ENCODE results near the gene PDE6D. TPM values are rescaled to one million over a fixed set of nuclear protein-coding genes. Genes with fewer than 3 reads are reported as not detected.
A peak's percentile ranks its signal among the peaks of the same experiment; 100 is the strongest.

PDE6D gene
- total and polyA plus RNA-seq, 2 of the 13 experiments (the other 11 are each of a cell fraction or from before 2014, with no cell fraction given): 14.1 to 23.2 TPM

DNA sequence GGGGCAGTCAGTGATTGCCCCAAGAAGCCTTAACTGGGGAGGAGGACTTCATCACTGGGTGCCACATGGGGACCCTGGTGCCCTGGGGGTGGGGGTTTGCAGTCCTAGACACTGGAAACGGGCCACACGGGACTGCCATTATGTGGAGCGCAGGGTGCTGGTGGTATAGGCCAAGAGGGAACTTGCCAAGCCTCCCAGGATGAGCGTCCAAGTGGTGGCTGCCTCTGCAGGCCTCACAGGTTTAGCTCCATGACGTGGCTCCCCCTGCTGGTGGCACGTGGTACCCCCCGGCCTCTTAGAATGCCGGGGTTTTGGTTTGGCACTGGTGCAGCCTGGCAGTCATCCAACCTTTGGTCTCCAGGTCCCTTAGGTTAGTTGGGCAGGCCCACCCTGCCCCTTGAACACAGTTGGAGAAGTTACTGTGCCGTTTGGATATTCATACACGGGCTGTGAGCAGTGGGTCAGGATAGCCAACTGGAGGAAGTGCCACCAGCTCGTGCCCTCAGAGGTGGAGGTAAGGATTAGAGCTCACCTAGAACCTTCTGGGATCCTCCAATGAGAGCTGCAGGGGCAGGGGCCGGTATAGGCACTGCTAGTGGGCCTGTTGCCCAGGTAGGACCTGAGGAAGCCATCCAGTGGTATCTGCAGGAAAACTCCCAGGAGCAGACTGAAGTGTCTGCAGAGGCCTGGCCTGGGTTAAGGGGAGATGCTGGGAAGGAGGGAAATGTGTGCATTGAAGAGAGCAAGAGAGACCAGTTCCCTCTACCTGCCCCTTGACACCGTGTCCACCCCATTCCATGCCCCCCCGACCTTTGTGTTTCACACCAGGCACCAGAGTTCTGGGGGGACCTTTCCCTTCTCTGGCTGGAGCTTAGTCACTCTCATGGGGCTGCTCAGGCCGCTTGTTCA lies 67.1 kb downstream of the PDE6D start (continued):
- TF ChIP-seq, protein P1, sequence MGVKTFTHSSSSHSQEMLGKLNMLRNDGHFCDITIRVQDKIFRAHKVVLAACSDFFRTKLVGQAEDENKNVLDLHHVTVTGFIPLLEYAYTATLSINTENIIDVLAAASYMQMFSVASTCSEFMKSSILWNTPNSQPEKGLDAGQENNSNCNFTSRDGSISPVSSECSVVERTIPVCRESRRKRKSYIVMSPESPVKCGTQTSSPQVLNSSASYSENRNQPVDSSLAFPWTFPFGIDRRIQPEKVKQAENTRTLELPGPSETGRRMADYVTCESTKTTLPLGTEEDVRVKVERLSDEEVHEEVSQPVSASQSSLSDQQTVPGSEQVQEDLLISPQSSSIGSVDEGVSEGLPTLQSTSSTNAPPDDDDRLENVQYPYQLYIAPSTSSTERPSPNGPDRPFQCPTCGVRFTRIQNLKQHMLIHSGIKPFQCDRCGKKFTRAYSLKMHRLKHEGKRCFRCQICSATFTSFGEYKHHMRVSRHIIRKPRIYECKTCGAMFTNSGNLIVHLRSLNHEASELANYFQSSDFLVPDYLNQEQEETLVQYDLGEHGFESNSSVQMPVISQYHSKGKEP (CRISPR knock-in tag; IDR thresholded peaks at IDR 0.05): 0 out of 2 replicates have a peak, but pooled peaks have one; percentile 55
- TF ChIP-seq ZNF292 (CRISPR knock-in tag; IDR thresholded peaks at IDR 0.05; ENCODE audit: borderline replicate concordance, low read depth): 0 out of 2 replicates have a peak, but pooled peaks have one; percentile 65
- no peak for TF ChIP-seq PHF5A (CRISPR knock-in tag; IDR thresholded peaks at IDR 0.05; ENCODE audit: low read depth, unreplicated experiment)
- TF ChIP-seq THAP11 (CRISPR knock-in tag; IDR thresholded peaks at IDR 0.05): peak; percentile 39; the same call in 1 of the 2 replicates
- 0 out of 2 replicates have a peak, but pooled peaks have one; percentile 35 for TF ChIP-seq HHEX (CRISPR knock-in tag; IDR thresholded peaks at IDR 0.05)
- TF ChIP-seq, protein P2, sequence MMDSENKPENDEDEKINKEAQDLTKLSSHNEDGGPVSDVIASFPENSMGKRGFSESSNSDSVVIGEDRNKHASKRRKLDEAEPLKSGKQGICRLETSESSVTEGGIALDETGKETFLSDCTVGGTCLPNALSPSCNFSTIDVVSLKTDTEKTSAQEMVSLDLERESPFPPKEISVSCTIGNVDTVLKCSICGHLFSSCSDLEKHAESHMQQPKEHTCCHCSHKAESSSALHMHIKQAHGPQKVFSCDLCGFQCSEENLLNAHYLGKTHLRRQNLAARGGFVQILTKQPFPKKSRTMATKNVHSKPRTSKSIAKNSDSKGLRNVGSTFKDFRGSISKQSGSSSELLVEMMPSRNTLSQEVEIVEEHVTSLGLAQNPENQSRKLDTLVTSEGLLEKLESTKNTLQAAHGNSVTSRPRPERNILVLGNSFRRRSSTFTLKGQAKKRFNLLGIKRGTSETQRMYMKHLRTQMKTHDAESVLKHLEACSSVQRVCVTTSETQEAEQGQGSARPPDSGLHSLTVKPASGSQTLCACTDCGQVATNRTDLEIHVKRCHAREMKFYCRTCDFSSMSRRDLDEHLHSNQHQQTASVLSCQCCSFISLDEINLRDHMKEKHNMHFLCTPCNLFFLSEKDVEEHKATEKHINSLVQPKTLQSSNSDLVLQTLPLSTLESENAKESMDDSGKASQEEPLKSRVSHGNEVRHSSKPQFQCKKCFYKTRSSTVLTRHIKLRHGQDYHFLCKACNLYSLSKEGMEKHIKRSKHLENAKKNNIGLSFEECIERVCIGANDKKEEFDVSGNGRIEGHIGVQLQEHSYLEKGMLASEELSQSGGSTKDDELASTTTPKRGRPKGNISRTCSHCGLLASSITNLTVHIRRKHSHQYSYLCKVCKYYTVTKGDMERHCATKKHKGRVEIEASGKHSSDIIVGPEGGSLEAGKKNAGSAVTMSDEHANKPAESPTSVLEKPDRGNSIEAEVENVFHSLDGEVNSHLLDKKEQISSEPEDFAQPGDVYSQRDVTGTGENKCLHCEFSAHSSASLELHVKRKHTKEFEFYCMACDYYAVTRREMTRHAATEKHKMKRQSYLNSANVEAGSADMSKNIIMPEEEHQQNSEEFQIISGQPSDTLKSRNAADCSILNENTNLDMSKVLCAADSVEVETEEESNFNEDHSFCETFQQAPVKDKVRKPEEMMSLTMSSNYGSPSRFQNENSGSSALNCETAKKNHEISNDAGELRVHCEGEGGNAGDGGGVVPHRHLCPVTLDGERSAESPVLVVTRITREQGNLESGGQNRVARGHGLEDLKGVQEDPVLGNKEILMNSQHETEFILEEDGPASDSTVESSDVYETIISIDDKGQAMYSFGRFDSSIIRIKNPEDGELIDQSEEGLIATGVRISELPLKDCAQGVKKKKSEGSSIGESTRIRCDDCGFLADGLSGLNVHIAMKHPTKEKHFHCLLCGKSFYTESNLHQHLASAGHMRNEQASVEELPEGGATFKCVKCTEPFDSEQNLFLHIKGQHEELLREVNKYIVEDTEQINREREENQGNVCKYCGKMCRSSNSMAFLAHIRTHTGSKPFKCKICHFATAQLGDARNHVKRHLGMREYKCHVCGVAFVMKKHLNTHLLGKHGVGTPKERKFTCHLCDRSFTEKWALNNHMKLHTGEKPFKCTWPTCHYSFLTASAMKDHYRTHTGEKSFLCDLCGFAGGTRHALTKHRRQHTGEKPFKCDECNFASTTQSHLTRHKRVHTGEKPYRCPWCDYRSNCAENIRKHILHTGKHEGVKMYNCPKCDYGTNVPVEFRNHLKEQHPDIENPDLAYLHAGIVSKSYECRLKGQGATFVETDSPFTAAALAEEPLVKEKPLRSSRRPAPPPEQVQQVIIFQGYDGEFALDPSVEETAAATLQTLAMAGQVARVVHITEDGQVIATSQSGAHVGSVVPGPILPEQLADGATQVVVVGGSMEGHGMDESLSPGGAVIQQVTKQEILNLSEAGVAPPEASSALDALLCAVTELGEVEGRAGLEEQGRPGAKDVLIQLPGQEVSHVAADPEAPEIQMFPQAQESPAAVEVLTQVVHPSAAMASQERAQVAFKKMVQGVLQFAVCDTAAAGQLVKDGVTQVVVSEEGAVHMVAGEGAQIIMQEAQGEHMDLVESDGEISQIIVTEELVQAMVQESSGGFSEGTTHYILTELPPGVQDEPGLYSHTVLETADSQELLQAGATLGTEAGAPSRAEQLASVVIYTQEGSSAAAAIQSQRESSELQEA (CRISPR knock-in tag; IDR thresholded peaks at IDR 0.05; ENCODE audit: not compliant biosample characterization): no peak
- TF ChIP-seq ZFYVE20 (CRISPR knock-in tag; IDR thresholded peaks at IDR 0.05; ENCODE audit: borderline replicate concordance, low read depth): no peak
- no peak for TF ChIP-seq NCOA5 (CRISPR knock-in tag; IDR thresholded peaks at IDR 0.05)
- 0 out of 2 replicates have a peak, but pooled peaks have one; percentile 50 for TF ChIP-seq ZNF766 (CRISPR knock-in tag; IDR thresholded peaks at IDR 0.05; ENCODE audit: borderline replicate concordance)
- peak; percentile 91 for TF ChIP-seq XRCC5 (optimal IDR thresholded peaks at IDR 0.05; ENCODE audit: low read length)
- TF ChIP-seq MLXIP (CRISPR knock-in tag; IDR thresholded peaks at IDR 0.05; ENCODE audit: borderline replicate concordance): no peak
- peak; percentile 24 for TF ChIP-seq NCOA2 (CRISPR knock-in tag; IDR thresholded peaks at IDR 0.05)
- TF ChIP-seq PREB (CRISPR knock-in tag; IDR thresholded peaks at IDR 0.05): no peak
